GM21576 (cell line): ENCODE data around the gene SYT17.

Experiments
- ATAC-seq: cut with Tn5 transposase; IDR thresholded peaks from one replicate; pipeline ENCODE4 v1.9.1; 2021; ENCODE audit warnings: mild to moderate bottlenecking, moderate library complexity; ENCODE audit not compliant: unreplicated experiment

The SYT17 gene

GRCh38 chr16:19213885-19214284 lies 45.8 kb downstream of the SYT17 start:
- ATAC-seq = no peak

GRCh38 chr16:19215705-19216104 lies 47.7 kb downstream of the SYT17 start:
- no peak for ATAC-seq

GRCh38 chr16:19218581-19218980 lies 50.5 kb downstream of the SYT17 start:
- ATAC-seq = no peak

GRCh38 chr16:19219836-19220235 lies 51.8 kb downstream of the SYT17 start:
- ATAC-seq = no peak

- ATAC-seq = no peak
Observed at GRCh38 chr16:19223235-19224170, 55.5 kb downstream of the SYT17 start.

- ATAC-seq = no peak
Observed at GRCh38 chr16:19225651-19226050, 57.6 kb downstream of the SYT17 start.

GRCh38 chr16:19227643-19228042 lies 59.6 kb downstream of the SYT17 start:
- no peak for ATAC-seq

- no peak for ATAC-seq
Observed at GRCh38 chr16:19228052-19228451, 60.0 kb downstream of the SYT17 start.

GRCh38 chr16:19228575-19228974 lies 60.5 kb downstream of the SYT17 start:
- no peak for ATAC-seq

GRCh38 chr16:19230575-19230974 lies 62.5 kb downstream of the SYT17 start:
- no peak for ATAC-seq

- no peak for ATAC-seq
Observed at GRCh38 chr16:19231881-19232280, 63.8 kb downstream of the SYT17 start.

- no peak for ATAC-seq
Observed at GRCh38 chr16:19232988-19233387, 64.9 kb downstream of the SYT17 start.

GRCh38 chr16:19235478-19235877 lies 67.4 kb downstream of the SYT17 start:
- ATAC-seq = no peak

- ATAC-seq = no peak
Observed at GRCh38 chr16:19235886-19236285, 67.8 kb downstream of the SYT17 start.

- no peak for ATAC-seq
Observed at GRCh38 chr16:19236561-19237209, 68.6 kb downstream of the SYT17 start.

GRCh38 chr16:19238406-19238805 lies 70.4 kb downstream of the SYT17 start:
- ATAC-seq = no peak

- ATAC-seq = no peak
Observed at GRCh38 chr16:19239511-19240155, 71.6 kb downstream of the SYT17 start.

GRCh38 chr16:19240494-19240893 lies 72.5 kb downstream of the SYT17 start:
- no peak for ATAC-seq

GRCh38 chr16:19241512-19241911 lies 73.5 kb downstream of the SYT17 start:
- no peak for ATAC-seq

GRCh38 chr16:19242186-19242585 lies 74.1 kb downstream of the SYT17 start:
- no peak for ATAC-seq

GRCh38 chr16:19242987-19243575 lies 75.0 kb downstream of the SYT17 start:
- ATAC-seq = no peak
